ENCODE measurements around the gene PODXL2. TPM values are rescaled to one million over a fixed set of nuclear protein-coding genes. Genes with fewer than 3 reads are reported as not detected.

The PODXL2 gene
- total RNA-seq, 2 donors from 2014 or later, result 1.6 to 3.0 TPM

DNA sequence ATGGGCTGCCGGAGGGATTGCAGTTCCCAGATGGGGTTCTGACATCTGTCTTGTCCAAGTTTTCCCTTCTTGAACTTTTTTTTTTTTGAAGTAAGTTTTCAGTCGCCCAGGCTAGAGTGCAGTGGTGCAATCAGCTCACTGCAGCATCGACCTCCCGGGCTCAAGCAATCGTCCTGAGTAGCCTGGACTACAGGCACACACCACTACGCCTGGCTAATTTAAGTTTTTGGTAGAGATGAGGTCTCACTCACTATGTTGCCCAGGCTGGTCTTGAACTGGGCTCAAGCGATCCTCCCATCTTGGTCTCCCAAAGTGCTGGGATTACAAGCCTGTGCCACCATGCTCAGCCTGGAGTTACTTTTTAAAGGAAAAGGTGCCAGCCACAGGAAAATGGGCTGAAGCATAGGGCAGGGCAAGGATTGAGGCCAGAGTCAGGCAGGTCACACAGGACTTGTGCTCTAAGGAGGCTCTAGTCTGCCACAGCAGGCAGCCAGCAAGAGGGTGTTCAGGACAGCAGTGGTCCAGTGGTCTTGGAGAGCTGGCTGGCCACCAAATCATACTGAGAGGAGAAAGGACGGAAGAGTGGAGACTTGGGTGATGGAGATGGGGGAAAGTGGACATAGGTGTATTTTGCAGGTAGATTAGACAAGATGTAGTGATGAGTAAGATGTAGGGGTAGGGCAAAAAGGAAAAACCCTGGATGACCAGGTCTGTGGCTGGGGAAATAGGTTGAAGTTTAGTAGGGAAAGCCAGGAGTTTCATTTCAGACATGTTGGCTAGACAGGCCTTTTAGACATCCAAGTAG lies 6.0 kb upstream of the PODXL2 start:
- DNase-seq (no peak), ATAC-seq (no peak)
- intact Hi-C loops (cut with DNase I), result no loop called here

DNA sequence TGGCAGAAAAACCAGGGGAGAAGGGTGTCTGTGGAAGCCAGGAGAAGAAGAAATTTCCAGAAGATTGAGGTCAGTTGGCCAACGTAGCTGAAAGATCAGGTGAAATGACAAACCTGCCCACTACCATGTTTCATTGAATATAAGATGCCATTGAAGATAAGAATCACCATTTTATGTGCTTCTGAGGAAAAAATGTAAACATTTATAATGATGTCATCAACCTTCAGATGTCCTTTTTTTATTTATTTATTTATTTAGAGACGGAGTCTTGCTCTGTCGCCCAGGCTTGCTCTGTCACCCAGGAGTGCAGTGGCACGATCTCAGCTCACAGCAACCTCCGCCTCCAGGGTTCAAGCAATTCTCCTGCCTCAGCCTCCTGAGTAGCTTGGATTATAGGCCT lies 4.9 kb upstream of the PODXL2 start:
- DNase-seq (no peak), ATAC-seq (no peak)
- intact Hi-C loops (cut with DNase I), result no loop called here

DNA sequence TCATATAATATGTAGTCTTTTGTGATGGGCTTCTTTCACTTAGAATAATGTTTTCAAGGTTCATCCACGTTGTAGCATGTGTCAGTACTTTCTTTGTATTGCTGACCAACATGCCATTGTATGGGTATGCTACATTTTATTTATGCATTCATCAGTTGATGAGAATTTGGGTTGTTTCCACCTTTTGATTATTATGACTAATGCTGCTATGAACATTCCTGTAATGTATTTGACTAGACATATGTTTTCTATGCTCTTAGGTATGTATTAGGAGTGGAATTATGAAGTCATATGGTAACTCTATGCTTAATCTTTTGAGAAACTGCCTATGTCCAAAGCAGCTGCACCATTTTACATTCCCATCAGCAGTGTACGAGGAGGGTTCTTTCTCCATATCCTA lies 3.2 kb upstream of the PODXL2 start:
- ATAC-seq, result no peak
- intact Hi-C loops (cut with DNase I), result no loop called here
- DNase-seq, result no peak

DNA sequence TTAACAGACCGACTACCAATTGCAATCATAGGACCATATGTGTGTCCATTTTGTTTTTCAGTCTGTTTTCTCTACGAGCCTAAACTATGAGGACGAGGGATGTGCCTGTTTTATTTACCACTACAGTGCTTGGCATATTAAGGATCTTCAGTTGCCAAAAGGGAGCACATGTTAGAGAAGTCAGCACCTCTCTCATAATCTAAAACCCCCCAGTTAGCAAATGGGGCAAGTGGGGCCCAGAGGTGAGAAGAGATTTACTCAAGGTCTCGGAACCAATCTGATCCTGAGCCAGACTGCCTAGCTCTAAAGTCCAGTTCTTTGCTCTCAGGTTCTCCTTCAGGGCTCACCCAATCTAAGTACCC lies 578 bp upstream of the PODXL2 start:
- DNase-seq (no peak), ATAC-seq (no peak)
- intact Hi-C loops (cut with DNase I), result no loop called here

DNA sequence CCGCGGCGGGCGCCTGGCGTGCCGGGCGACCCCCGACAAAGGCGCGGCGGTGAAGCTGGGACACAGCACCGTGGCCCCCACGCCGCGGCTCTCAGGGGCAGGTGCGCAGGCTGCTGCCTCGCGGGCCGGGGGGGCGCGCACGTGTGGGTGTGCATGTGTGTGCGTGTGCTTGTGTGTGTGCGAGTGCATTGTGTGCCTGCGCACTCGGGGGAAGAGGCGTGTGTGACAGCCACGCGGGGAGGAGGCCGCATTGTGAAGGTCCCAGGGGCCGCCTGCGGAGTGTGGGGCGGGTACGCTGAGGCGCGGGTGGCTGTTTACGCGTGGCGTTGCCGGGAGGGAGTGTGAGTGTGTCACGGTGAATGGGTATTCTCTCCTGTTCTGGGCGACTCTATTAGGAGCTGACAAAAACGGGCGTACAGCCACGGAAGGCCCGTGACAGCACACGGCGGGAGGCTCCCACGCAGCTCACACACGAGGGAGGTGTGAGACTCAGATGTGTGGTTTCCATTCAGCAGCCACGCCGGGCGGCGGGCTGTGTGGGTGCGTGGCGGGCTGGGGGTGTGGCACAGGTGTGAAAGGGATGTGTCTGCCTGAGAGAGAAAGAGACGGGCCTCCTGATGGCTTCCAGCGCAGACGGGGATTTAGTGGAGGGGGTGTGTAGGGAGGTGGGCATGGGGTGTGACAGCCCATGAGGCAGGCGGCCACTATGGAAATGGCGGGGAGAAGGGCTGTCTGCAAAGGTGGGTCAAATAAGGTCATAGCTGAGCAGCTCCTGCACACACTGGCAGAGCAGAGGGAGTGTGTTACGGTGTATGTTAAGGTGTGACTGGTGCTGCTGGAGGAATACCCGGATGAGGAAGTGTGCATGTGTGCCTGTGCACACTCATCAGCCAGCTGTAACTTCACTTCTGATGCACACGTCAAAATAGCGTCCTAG lies 750 bp downstream of the PODXL2 start:
- ATAC-seq, result peak in 1 of 2 donors; percentile 18

DNA sequence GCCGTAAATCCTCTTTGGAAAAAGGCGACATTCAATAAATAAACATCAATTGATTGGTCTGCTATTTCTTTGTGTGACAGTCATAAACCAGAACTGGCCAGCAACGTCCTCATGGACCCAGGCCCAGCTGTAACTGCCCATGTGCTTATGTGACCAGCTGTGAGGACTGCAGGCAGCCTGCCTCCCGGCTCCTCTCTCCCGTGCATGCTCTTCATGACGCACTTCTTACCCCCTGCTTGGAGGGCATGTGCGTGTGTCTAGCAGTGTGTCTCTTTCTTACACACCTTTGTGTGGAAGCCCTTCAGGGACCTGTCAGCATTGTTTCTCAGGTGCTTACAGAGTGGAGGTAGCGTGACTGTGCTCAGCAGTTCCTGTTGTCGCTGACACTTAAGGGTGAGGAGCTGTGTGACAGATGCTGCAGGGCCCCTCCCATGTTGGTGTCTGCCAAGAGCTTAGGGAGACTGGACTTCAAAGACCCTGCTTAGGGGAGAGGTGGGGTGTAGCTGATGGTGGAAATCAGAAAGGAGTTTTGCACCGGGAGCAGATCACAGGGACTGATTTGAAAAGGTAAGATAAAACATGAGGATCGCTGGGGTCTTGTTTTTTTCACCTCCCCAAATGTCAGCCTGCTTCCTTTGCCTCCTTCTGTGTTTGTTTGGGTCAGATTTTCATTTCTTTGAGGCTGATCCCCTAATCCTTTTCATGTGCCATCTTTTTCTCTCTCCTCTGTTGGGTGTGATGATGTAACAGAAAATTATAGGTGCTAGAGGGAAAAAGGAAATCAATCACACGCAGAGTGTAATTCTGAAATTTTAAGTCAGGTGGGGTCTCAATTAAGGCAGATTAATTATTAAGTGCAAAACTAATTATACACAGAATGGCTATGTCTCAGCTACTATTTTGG lies 2.1 kb downstream of the PODXL2 start:
- ATAC-seq, result no peak
- intact Hi-C loops (cut with DNase I), result no loop called here
- no peak for DNase-seq

More for the DNA sequence above, 750 bp downstream of the PODXL2 start:
- DNase-seq, result peak; percentile 32
- intact Hi-C loops (cut with DNase I), result no loop called here

DNA sequence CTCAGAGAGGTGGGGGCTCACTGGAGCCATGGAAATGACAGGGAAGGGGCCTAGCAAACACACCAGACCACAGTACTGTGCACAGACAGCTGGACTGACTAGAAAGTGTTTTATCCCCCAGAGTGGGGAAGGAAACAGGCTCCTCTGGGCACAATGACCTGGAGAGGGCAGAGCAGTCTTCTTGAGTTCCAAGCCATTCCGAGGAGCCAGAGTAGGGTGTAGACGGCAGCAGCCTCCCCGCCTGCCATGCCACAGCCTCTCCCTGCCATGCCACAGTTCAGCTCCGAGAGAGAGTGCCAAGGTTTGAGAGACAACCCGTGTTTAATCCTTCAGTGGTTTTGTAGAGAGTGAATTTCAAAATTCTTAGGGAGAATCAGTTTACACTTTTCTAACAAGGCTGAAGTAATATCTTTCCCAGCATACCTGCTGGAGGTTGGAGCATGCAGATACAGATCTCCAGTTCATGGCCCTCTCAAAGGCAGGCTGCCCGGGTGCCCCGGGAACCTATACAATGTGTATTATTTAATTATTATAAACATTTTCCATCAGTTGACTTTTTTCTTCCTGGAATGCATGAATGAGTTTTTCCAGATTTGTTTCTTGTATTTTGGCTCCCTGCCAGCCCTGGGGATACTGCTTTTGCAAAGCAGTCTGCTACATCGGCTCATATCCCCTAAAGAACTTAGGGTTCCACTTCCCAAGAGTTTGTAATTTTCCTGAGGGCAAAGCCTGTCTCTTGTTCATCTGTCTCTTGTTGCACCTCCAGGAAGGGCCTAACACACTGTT lies 3.2 kb downstream of the PODXL2 start:
- intact Hi-C loops (cut with DNase I), result no loop called here
- no peak for DNase-seq
- no peak for ATAC-seq

DNA sequence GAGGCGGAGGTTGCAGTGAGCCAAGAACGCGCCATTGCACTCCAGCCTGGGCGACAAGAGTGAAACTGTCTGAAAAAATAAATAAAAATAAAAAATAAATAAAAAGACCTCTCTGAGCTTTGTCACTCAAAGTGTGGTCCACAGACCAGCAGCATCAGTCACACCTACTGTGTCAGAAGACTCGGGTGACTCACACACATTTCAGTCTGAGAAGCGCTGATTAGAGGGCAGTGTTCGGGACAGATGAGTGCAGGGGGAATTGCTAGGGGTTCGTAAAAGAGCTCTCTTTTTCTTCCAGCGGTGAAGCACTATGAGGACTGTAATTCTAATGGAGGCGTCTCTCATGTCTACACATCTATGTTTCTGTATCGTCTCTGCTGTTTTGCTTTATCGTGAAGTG lies 5.7 kb downstream of the PODXL2 start:
- no peak for DNase-seq
- intact Hi-C loops (cut with DNase I), result no loop called here
- ATAC-seq, result no peak

DNA sequence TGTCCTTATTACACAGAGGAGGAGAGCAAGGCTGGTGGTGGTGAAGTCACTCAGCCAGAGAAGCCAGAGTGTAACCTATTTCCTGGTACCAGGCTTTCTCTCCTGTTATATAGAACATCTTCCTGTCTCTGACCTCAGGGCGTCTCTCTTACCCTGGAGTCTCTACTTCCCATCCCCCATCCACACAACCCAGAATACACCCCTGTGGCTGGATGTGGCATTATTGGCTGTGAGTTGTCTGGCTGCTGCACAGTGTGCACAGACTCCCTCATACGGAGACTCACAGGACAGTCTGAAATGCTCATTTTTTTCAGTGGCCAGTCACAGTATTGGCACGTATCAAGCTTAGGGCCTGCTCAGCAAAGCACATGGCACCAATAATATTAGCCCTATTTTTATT lies 8.6 kb downstream of the PODXL2 start:
- intact Hi-C loops (cut with DNase I), result no loop called here
- DNase-seq (no peak), ATAC-seq (no peak)

DNA sequence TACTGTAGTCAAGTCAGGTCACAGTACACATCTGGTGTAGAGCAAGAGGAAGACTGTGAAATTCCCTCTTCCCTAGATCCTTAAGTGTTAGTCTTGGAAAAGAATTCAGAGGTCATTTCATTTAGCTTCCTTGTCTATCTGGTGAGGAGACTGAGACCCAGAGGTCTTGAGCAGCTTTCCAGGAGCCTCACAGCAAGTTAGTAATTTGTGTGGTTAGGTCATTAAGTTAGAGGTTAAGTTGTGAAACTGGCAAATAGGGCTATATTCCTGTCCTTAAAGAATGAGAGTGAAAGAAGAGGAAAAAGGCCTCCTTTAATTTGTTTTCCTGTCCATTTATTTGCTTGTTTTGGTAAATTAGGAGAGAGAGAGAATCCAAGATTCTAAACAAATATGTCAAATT lies 9.0 kb downstream of the PODXL2 start:
- DNase-seq, result no peak
- intact Hi-C loops (cut with DNase I), result no loop called here
- no peak for ATAC-seq

DNA sequence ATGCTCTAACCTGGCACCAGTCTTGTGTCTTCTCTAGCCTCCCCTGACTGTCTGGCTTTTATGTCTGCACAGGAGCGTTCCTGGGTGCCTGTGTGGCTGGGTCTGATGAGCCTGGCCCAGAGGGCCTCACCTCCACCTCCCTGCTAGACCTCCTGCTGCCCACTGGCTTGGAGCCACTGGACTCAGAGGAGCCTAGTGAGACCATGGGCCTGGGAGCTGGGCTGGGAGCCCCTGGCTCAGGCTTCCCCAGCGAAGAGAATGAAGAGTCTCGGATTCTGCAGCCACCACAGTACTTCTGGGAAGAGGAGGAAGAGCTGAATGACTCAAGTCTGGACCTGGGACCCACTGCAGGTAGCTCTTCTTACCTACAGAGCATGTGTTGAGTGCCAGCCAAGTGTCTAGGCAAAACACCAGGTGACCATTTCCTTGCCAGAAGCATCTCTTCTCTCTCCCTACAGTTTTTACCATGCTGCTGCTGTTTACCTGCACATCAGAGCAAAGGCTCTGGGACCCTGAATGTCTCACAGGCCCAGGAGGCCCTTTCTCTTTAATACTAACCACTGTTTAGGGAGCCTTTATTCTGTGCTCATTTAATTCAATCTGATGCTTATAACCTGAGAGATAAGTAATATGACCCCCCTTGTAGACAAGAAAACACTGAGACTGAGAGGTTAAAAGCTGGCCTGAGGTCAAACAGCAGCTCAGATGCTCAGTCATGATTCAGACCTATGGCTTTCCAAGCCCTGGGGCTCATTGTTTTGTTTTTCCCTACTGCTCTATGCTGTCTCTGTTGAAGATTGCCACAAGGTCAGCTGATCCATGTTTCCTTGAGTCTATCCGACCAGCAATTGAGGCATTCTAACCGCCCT lies 10.4 kb downstream of the PODXL2 start:
- intact Hi-C loops (cut with DNase I), result no loop called here
- DNase-seq (no peak), ATAC-seq (no peak)

DNA sequence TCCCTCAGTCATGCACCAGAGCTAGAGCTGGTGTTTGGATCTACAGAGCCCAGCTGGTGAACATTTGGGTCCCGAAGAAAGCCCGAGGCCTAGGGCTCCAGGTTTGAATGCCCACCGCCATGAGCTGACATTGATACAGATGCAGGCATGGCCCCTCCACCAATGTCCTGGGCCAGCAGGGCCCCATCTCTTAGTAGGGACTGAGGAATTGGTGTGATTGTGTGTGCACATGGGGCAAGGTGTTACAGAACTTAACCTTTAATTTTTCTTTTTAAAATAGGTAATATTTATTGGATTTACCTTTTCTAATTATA lies 11.0 kb downstream of the PODXL2 start:
- DNase-seq (no peak), ATAC-seq (no peak)
- intact Hi-C loops (cut with DNase I), result no loop called here

DNA sequence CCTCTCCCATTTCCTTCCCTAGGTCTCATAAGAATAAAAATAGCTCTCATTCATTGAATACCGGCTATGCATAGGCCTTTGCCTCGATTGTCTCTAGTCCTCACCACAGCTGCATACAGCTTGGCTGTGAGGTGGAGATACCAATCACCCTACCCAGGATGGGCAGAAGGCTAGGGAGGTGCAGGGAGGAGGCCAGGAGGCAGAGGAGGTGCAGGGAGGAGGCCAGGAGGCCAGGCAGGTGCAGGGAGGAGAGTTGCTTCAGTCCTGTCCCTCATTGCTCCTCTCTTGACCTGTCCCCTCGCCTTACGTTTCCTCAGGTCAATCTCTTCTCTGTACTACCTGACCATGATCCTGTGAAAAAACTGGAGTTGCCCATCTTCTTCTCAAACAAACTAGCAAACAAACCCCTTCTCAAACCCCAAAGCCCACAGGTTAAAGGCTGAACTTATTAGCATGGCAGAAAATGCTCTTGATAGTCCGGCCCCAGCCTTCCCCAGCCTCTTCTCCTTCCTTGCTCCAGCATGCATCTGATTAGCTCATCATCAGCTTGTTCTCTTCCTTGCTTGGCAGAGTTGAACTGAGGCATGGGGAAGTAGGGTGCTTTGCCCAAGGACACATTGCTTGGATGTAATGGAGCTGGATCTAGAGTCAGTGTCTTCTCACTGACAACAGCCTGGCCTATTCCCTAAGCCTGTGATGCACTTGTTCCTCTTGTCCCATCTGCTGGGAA lies 15.8 kb downstream of the PODXL2 start:
- ATAC-seq (no peak), DNase-seq (no peak)
- intact Hi-C loops (cut with DNase I), result no loop called here

DNA sequence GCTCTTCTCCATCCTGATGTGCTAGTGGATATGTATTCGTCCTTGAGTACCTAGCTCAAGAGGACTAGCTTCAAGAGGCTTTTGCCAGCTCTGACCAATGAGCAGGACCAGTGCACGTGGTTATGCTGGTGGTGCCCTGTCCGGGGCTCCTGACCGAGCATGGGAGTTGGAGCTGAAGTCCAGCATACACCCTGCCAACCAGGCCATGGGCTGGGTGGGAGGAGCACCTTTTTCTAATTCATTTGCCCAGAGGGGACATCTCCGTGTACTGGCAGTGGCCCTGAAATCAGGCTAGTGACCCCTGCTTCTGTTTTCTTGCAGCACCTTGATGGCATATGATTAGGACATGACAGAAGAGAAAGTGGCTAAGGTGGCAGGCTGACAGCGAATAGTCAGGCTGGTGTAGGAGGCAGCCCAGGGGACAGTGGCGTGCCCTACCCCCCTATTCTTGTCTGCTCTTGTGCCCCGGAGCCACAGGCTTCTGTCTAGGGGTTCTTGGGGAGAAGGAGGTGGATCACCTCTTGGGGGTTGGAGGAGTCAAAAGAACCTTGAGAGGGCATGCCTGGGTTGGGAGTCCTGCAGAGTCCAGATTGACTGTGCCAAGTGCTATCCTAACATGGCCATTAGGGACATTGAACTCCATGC lies 16.5 kb downstream of the PODXL2 start:
- intact Hi-C loops (cut with DNase I), result no loop called here
- no peak for ATAC-seq
- no peak for DNase-seq

DNA sequence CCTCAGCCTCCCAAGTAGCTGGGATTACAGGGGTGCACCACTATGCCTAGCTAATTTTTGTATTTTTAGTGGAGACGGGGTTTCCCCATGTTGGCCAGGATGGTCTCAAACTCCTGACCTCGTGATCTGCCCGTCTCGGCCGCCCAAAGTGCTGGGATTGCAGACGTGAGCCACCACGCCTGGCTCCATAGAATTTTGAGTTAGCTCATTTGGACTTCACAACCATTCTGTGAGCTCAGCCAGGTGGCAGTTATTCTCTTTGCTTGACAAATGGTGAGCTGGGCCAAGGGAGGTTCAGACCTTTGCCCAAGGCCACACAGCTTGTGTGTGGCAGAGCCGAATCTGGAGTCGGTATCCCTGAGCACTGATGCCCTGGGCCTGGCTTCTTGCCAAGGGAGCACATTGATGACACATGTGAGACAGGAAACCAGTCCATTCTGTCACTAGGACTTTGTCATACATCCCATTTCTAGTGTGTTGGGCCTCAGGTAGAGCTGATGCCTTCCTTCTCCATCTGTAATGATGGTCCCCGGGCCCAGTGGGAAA lies 17.6 kb downstream of the PODXL2 start:
- ATAC-seq (no peak), DNase-seq (no peak)
- intact Hi-C loops (cut with DNase I), result no loop called here

DNA sequence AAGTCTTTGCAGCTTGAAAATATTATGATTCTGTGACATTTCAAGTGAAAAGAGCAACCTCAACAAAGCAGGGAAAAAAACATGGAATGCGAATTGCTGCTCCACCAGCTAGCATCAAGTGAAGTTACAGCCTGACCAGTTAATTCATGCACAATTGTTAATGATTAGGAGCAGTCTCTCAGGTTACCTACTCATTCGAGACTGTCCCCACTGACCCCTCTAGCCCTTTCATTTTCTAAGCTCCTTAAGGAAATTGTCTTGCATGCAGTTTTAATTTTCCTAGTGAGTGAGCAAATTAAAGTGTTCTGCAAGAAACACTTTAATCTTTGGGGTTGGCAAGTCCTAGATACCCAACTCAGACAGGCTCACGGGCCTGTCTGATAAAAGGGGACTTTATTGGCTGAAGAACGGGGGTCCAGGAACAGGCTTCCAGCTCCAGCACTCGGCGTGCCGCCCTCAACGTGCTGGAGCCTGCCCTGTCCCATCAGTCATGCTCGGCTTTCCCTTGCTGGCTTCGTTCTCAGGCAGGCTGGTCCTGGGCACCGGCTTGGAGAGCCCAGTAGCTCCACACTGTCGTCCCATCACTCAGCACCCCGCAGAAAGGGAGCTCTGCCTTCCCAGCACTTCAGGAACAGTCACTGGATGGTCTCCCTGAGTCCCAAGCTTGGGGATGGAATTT lies 18.3 kb downstream of the PODXL2 start:
- intact Hi-C loops (cut with DNase I), result no loop called here
- ATAC-seq, result no peak

More for the DNA sequence above, 18.3 kb downstream of the PODXL2 start:
- DNase-seq, result no peak

Data from left cardiac atrium (tissue), 4 donors.